ENCODE measurements around the gene AKAP13.

The AKAP13 gene

GRCh38 chr15:85706779-85707518 is 326.5 kb downstream of the AKAP13 start:
- no peak overlapping the region for H2BK12ac ChIP-seq (ENCODE audit: low read length)
- no peak overlapping the region for H2BK120ac ChIP-seq (ENCODE audit: low read depth, low read length)
- no peak overlapping the region for H3K9ac ChIP-seq (ENCODE audit: low read depth, low read length, poor library complexity)
- no peak overlapping the region for H3K23ac ChIP-seq (ENCODE audit: low read depth, low read length, poor library complexity)
- H3K4ac ChIP-seq (ENCODE audit: low read length): no peak overlapping the region
- H3K4me3 ChIP-seq (ENCODE audit: low read length in 2 of 2): no peak overlapping the region
- no peak overlapping the region for H3K14ac ChIP-seq (ENCODE audit: low read length)
- H2AFZ ChIP-seq (ENCODE audit: low read length): no peak overlapping the region
- no peak overlapping the region for H3K27ac ChIP-seq (replicated peaks; ENCODE audit: low read length)
- peaks cover 0 to 24% of the 10 kb centered on the region in 2 donors for H3K4me1 ChIP-seq (ENCODE audit: control insufficient read depth in 2 of 2, insufficient read depth in 1 of 2, low read depth in 1 of 2, low read length in 2 of 2)
- no peak overlapping the region for H2BK15ac ChIP-seq (ENCODE audit: low read length)
- H3K4me2 ChIP-seq (ENCODE audit: insufficient read depth, low read length, poor library complexity, severe bottlenecking): no peak overlapping the region
- no peaks in the 10 kb centered on the region for H3K27me3 ChIP-seq (ENCODE audit: control insufficient read depth in 3 of 3, insufficient read depth in 3 of 3, low read depth in 1 of 3, low read length in 3 of 3)
- WGBS, 2 donors (ENCODE audit: extremely low coverage in 2 of 2, insufficient read length in 2 of 2, insufficient replicate concordance in 1 of 2): no CpG with 5 or more reads among the region's 5 CpGs
- H3K9me3 ChIP-seq (replicated peaks in 1 of 2; ENCODE audit: control insufficient read depth in 2 of 2, insufficient read depth in 1 of 2, low read depth in 1 of 2, low read length in 2 of 2): no peaks in the 10 kb centered on the region
- H4K8ac ChIP-seq (ENCODE audit: low read depth, low read length): no peak overlapping the region
- no peak overlapping the region for H3K18ac ChIP-seq (ENCODE audit: low read length)
- H2BK5ac ChIP-seq (ENCODE audit: low read length): no peak overlapping the region
- H4K91ac ChIP-seq (ENCODE audit: low read depth, low read length, poor library complexity): no peak overlapping the region
- no peaks in the 10 kb centered on the region for H3K79me1 ChIP-seq (ENCODE audit: low read depth, low read length)
- H3K36me3 ChIP-seq (replicated peaks in 1 of 2; ENCODE audit: control insufficient read depth in 2 of 2, insufficient read depth in 2 of 2, low read length in 2 of 2): peaks cover 7 to 36% of the 10 kb centered on the region in 2 donors
- no peak for DNase-seq (ENCODE audit: low spot score)
- H2AK5ac ChIP-seq (ENCODE audit: low read depth, low read length): no peak overlapping the region

- Histone ChIP-seq H3K9ac (ENCODE audit: low read depth, low read length, poor library complexity) (no peak overlapping the region), H3K4me3 (ENCODE audit: low read length in 2 of 2) (no peak overlapping the region)
- no peak for DNase-seq (ENCODE audit: low spot score)
Observed at GRCh38 chr15:85707519-85708338, 327.3 kb downstream of the AKAP13 start.

GRCh38 chr15:85708402-85708941 is 328.1 kb downstream of the AKAP13 start:
- H3K9me3 ChIP-seq (replicated peaks in 1 of 2; ENCODE audit: control insufficient read depth in 2 of 2, insufficient read depth in 1 of 2, low read depth in 1 of 2, low read length in 2 of 2): no peaks in the 10 kb centered on the region
- no peak overlapping the region for H4K91ac ChIP-seq (ENCODE audit: low read depth, low read length, poor library complexity)
- no peak overlapping the region for H2AFZ ChIP-seq (ENCODE audit: low read length)
- H2BK120ac ChIP-seq (ENCODE audit: low read depth, low read length): no peak overlapping the region
- no peak overlapping the region for H3K4me3 ChIP-seq (ENCODE audit: low read length in 2 of 2)
- no peak overlapping the region for H3K4me2 ChIP-seq (ENCODE audit: insufficient read depth, low read length, poor library complexity, severe bottlenecking)
- peaks cover 0 to 17% of the 10 kb centered on the region in 2 donors for H3K4me1 ChIP-seq (ENCODE audit: control insufficient read depth in 2 of 2, insufficient read depth in 1 of 2, low read depth in 1 of 2, low read length in 2 of 2)
- H4K8ac ChIP-seq (ENCODE audit: low read depth, low read length): no peak overlapping the region
- no peak overlapping the region for H3K9ac ChIP-seq (ENCODE audit: low read depth, low read length, poor library complexity)
- H3K27ac ChIP-seq (replicated peaks; ENCODE audit: low read length): no peak overlapping the region
- H2AK5ac ChIP-seq (ENCODE audit: low read depth, low read length): no peak overlapping the region
- H3K23ac ChIP-seq (ENCODE audit: low read depth, low read length, poor library complexity): no peak overlapping the region
- no peak overlapping the region for H2BK12ac ChIP-seq (ENCODE audit: low read length)
- DNase-seq (ENCODE audit: low spot score): no peak
- H3K27me3 ChIP-seq (ENCODE audit: control insufficient read depth in 3 of 3, insufficient read depth in 3 of 3, low read depth in 1 of 3, low read length in 3 of 3): no peaks in the 10 kb centered on the region
- H3K79me1 ChIP-seq (ENCODE audit: low read depth, low read length): no peaks in the 10 kb centered on the region
- no peak overlapping the region for H3K4ac ChIP-seq (ENCODE audit: low read length)
- peaks cover 7 to 47% of the 10 kb centered on the region in 2 donors for H3K36me3 ChIP-seq (replicated peaks in 1 of 2; ENCODE audit: control insufficient read depth in 2 of 2, insufficient read depth in 2 of 2, low read length in 2 of 2)
- H2BK5ac ChIP-seq (ENCODE audit: low read length): no peak overlapping the region
- H2BK15ac ChIP-seq (ENCODE audit: low read length): no peak overlapping the region
- no CpG with 5 or more reads among the region's 6 CpGs for WGBS, 2 donors (ENCODE audit: extremely low coverage in 2 of 2, insufficient read length in 2 of 2, insufficient replicate concordance in 1 of 2)
- no peak overlapping the region for H3K18ac ChIP-seq (ENCODE audit: low read length)
- H3K14ac ChIP-seq (ENCODE audit: low read length): no peak overlapping the region

More at GRCh38 chr15:85707519-85708338, 327.3 kb downstream of the AKAP13 start:
- Histone ChIP-seq H3K9me3 (replicated peaks in 1 of 2; ENCODE audit: control insufficient read depth in 2 of 2, insufficient read depth in 1 of 2, low read depth in 1 of 2, low read length in 2 of 2) (no peaks in the 10 kb centered on the region), H3K27me3 (ENCODE audit: control insufficient read depth in 3 of 3, insufficient read depth in 3 of 3, low read depth in 1 of 3, low read length in 3 of 3) (no peaks in the 10 kb centered on the region), H3K4me1 (ENCODE audit: control insufficient read depth in 2 of 2, insufficient read depth in 1 of 2, low read depth in 1 of 2, low read length in 2 of 2) (peaks cover 0 to 17% of the 10 kb centered on the region in 2 donors), H4K91ac (ENCODE audit: low read depth, low read length, poor library complexity) (no peak overlapping the region), H2BK120ac (ENCODE audit: low read depth, low read length) (no peak overlapping the region), H3K4me2 (ENCODE audit: insufficient read depth, low read length, poor library complexity, severe bottlenecking) (no peak overlapping the region), H2BK5ac (ENCODE audit: low read length) (no peak overlapping the region), H3K4ac (ENCODE audit: low read length) (no peak overlapping the region), H3K14ac (ENCODE audit: low read length) (no peak overlapping the region), H3K36me3 (replicated peaks in 1 of 2; ENCODE audit: control insufficient read depth in 2 of 2, insufficient read depth in 2 of 2, low read length in 2 of 2) (peaks cover 7 to 41% of the 10 kb centered on the region in 2 donors), H2AFZ (ENCODE audit: low read length) (no peak overlapping the region), H2BK15ac (ENCODE audit: low read length) (no peak overlapping the region), H2AK5ac (ENCODE audit: low read depth, low read length) (no peak overlapping the region), H3K27ac (replicated peaks; ENCODE audit: low read length) (no peak overlapping the region), H3K23ac (ENCODE audit: low read depth, low read length, poor library complexity) (no peak overlapping the region), H2BK12ac (ENCODE audit: low read length) (no peak overlapping the region), H4K8ac (ENCODE audit: low read depth, low read length) (no peak overlapping the region), H3K79me1 (ENCODE audit: low read depth, low read length) (no peaks in the 10 kb centered on the region), H3K18ac (ENCODE audit: low read length) (no peak overlapping the region)
- WGBS, 2 donors (ENCODE audit: extremely low coverage in 2 of 2, insufficient read length in 2 of 2, insufficient replicate concordance in 1 of 2): no CpG with 5 or more reads among the region's 8 CpGs

GRCh38 chr15:85709250-85709649 is 328.8 kb downstream of the AKAP13 start:
- WGBS, 2 donors (ENCODE audit: extremely low coverage in 2 of 2, insufficient read length in 2 of 2, insufficient replicate concordance in 1 of 2): no CpG with 5 or more reads among the region's 2 CpGs
- Histone ChIP-seq H3K14ac (ENCODE audit: low read length) (no peak overlapping the region), H3K23ac (ENCODE audit: low read depth, low read length, poor library complexity) (no peak overlapping the region), H2BK5ac (ENCODE audit: low read length) (no peak overlapping the region), H3K4me3 (ENCODE audit: low read length in 2 of 2) (no peak overlapping the region), H3K4me1 (ENCODE audit: control insufficient read depth in 2 of 2, insufficient read depth in 1 of 2, low read depth in 1 of 2, low read length in 2 of 2) (peaks cover 0 to 17% of the 10 kb centered on the region in 2 donors), H2BK15ac (ENCODE audit: low read length) (no peak overlapping the region), H3K9ac (ENCODE audit: low read depth, low read length, poor library complexity) (peak overlapping the region; percentile 50), H3K18ac (ENCODE audit: low read length) (no peak overlapping the region), H2BK12ac (ENCODE audit: low read length) (no peak overlapping the region), H3K79me1 (ENCODE audit: low read depth, low read length) (no peaks in the 10 kb centered on the region), H3K27me3 (ENCODE audit: control insufficient read depth in 3 of 3, insufficient read depth in 3 of 3, low read depth in 1 of 3, low read length in 3 of 3) (no peaks in the 10 kb centered on the region), H2BK120ac (ENCODE audit: low read depth, low read length) (no peak overlapping the region), H3K27ac (replicated peaks; ENCODE audit: low read length) (no peak overlapping the region), H2AK5ac (ENCODE audit: low read depth, low read length) (no peak overlapping the region), H3K4ac (ENCODE audit: low read length) (no peak overlapping the region), H4K91ac (ENCODE audit: low read depth, low read length, poor library complexity) (no peak overlapping the region), H3K4me2 (ENCODE audit: insufficient read depth, low read length, poor library complexity, severe bottlenecking) (no peak overlapping the region), H2AFZ (ENCODE audit: low read length) (no peak overlapping the region), H3K36me3 (replicated peaks in 1 of 2; ENCODE audit: control insufficient read depth in 2 of 2, insufficient read depth in 2 of 2, low read length in 2 of 2) (peaks cover 7 to 54% of the 10 kb centered on the region in 2 donors), H3K9me3 (replicated peaks in 1 of 2; ENCODE audit: control insufficient read depth in 2 of 2, insufficient read depth in 1 of 2, low read depth in 1 of 2, low read length in 2 of 2) (peaks cover 0 to 3% of the 10 kb centered on the region in 2 donors), H4K8ac (ENCODE audit: low read depth, low read length) (no peak overlapping the region)
- no peak for DNase-seq (ENCODE audit: low spot score)

Data from neuronal stem cell (in vitro differentiated cells).